Neural cell (in vitro differentiated cells): Measurements from ENCODE around the gene RANBP3. TPM values are rescaled to one million over a fixed set of nuclear protein-coding genes. Genes with fewer than 3 reads are reported as not detected.

ENCODE experiments used
- H2AFZ ChIP-seq: fragments of 200-600, 300-800 bp; sonication (generic), shearing (Covaris generic); 2 replicates; pipeline ENCODE4 v1.6.0; 2014; ENCODE audit warnings: low read depth, mild to moderate bottlenecking, antibody characterized with exemption, low read length, moderate library complexity
- H3F3A ChIP-seq: fragments of 200-600 bp; shearing (Covaris generic); 2 replicates; pipeline ENCODE4 v1.6.1; 2016; ENCODE audit warnings: mild to moderate bottlenecking, moderate library complexity, mixed read lengths, antibody characterized with exemption, low read length; ENCODE audit not compliant: insufficient read depth, poor library complexity, severe bottlenecking
- H3K27ac ChIP-seq: fragments of 200-600, 300-800 bp; sonication (generic), shearing (Covaris generic); 2 replicates; pipeline ENCODE4 v1.5.1; 2014; ENCODE audit warnings: mild to moderate bottlenecking, low read length, moderate library complexity
- H3K27me3 ChIP-seq: fragments of 300-800, 200-600 bp; sonication (generic), shearing (Covaris generic); 2 replicates; pipeline ENCODE4 v1.6.0; 2014; ENCODE audit warnings: mild to moderate bottlenecking, low read depth, low read length, moderate library complexity; ENCODE audit not compliant: insufficient read depth
- H3K36me3 ChIP-seq: fragments of 300-800, 200-600 bp; sonication (generic), shearing (Covaris generic); 2 replicates; pipeline ENCODE4 v1.5.1; 2014; ENCODE audit warnings: mild to moderate bottlenecking, antibody characterized with exemption, low read length, moderate library complexity; ENCODE audit not compliant: insufficient read depth
- H3K4me2 ChIP-seq: fragments of 300-800, 200-600 bp; sonication (generic), shearing (Covaris generic); 2 replicates; pipeline ENCODE4 v1.6.0; 2014; ENCODE audit warnings: mild to moderate bottlenecking, low read length
- H3K4me3 ChIP-seq: fragments of 300-800, 200-600 bp; sonication (generic), shearing (Covaris generic); 2 replicates; pipeline ENCODE4 v1.5.1; 2014; ENCODE audit warnings: mild to moderate bottlenecking, low read length, moderate library complexity
- H3K79me2 ChIP-seq: fragments of 200-600 bp; shearing (Covaris generic); replicated peaks from 2 replicates; pipeline ENCODE4 v1.6.0; 2014; ENCODE audit warnings: mild to moderate bottlenecking, low read length, moderate library complexity; ENCODE audit not compliant: insufficient read depth
- H3K9ac ChIP-seq: fragments of 300-800, 200-600 bp; sonication (generic), shearing (Covaris generic); 2 replicates; pipeline ENCODE4 v1.6.1; 2016; ENCODE audit warnings: mild to moderate bottlenecking, low read length, mixed read lengths
- H3K9me2 ChIP-seq: fragments of 200-600 bp; shearing (Covaris generic); 2 replicates; pipeline ENCODE4 v1.6.1; 2016; ENCODE audit warnings: mild to moderate bottlenecking, low read length, mixed read lengths; ENCODE audit not compliant: insufficient read depth
- H3K9me3 ChIP-seq: fragments of 200-600, 300-800 bp; sonication (generic), shearing (Covaris generic); 2 replicates; pipeline ENCODE4 v1.6.1; 2016; ENCODE audit warnings: mild to moderate bottlenecking, mixed run types, low read length, moderate library complexity, mixed read lengths
- H4K20me1 ChIP-seq: fragments of 200-600 bp; shearing (Covaris generic); 2 replicates; pipeline ENCODE4 v1.6.1; 2016; ENCODE audit warnings: mild to moderate bottlenecking, mixed run types; ENCODE audit not compliant: insufficient read depth
- EP300 ChIP-seq: fragments of 450-650 bp; conservative IDR thresholded peaks from 2 replicates; pipeline ENCODE4 v1.6.1; 2014; ENCODE audit warnings: antibody characterized with exemption, mild to moderate bottlenecking, moderate library complexity; ENCODE audit not compliant: poor library complexity, severe bottlenecking
- EZH2 ChIP-seq: fragments of 200-600, 300-800 bp; shearing (Covaris generic), sonication (generic); IDR thresholded peaks from 2 replicates; pipeline ENCODE4 v1.6.1; 2014; ENCODE audit warnings: antibody characterized with exemption, low read length, borderline replicate concordance, mild to moderate bottlenecking; ENCODE audit not compliant: insufficient read depth, poor library complexity, severe bottlenecking
- MXI1 ChIP-seq: fragments of 450-650 bp; conservative IDR thresholded peaks from 2 replicates; pipeline ENCODE4 v1.6.1; 2014; ENCODE audit warnings: antibody characterized with exemption, mild to moderate bottlenecking; ENCODE audit not compliant: poor library complexity, severe bottlenecking
- POLR2AphosphoS5 ChIP-seq: IDR thresholded peaks from 2 replicates; pipeline ENCODE4 v1.6.1; 2012
- RAD21 ChIP-seq: fragments of 450-650 bp; conservative IDR thresholded peaks from 2 replicates; pipeline ENCODE4 v1.6.1; 2014; ENCODE audit warnings: antibody characterized with exemption, mild to moderate bottlenecking, moderate library complexity
- SMC3 ChIP-seq: fragments of 450-650 bp; conservative IDR thresholded peaks from 2 replicates; pipeline ENCODE4 v1.6.1; 2014; ENCODE audit warnings: antibody characterized with exemption, mild to moderate bottlenecking, moderate library complexity; ENCODE audit not compliant: poor library complexity
- TAF1 ChIP-seq: IDR thresholded peaks from 2 replicates; pipeline ENCODE4 v1.6.1; 2012; ENCODE audit warnings: low read depth
- polyA plus RNA-seq: library from polyadenylated mRNA; depleted of rRNA; stranded (reverse); fragments of >200 nt; gene quantifications from 2 replicates; pipeline ENCODE4 v1.2.3, GENCODE V29; 2014
- TF ChIP-seq, protein P1 (sequence below): fragments of 450-650 bp; IDR thresholded peaks from 2 replicates; pipeline ENCODE4 v1.5.1; 2014; ENCODE audit warnings: antibody characterized with exemption, mild to moderate bottlenecking, moderate library complexity; ENCODE audit not compliant: poor library complexity, severe bottlenecking
- TF ChIP-seq, protein P2 (sequence below): IDR thresholded peaks from 2 replicates; pipeline ENCODE4 v1.6.1; 2012; ENCODE audit warnings: borderline replicate concordance

Gene RANBP3
- polyA plus RNA-seq, 1 donor from 2014 or later = 67.6 TPM

DNA sequence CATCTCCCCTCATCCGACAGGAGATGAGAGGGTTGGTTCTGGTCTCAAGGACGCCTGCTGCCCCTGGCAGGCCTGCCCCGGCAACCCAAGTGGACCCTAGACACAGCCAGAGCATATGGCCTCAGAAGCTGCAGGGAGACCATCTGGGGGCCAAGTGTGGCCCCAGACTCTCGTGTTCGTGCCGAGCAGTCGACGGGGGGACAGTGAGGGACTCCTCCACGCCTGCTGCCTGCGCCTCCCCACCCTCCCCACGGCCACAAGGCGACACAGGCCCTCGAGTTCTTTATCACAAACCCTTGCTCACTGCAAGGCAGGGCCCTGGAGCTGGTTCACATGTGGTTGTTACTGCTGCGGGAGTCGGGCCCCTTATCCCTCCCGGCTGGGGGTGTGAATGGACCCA lies 54.6 kb downstream of the RANBP3 start:
- H3K4me3 ChIP-seq = no peak overlapping the region
- H3K36me3 ChIP-seq = no peaks in the 10 kb centered on the region
- no peaks in the 10 kb centered on the region for H3K79me2 ChIP-seq
- H3K4me2 ChIP-seq = no peak overlapping the region
- TF ChIP-seq EZH2 (no peak), POLR2AphosphoS5 (no peak), TAF1 (no peak), RAD21 (no peak), MXI1 (no peak), EP300 (no peak), SMC3 (no peak)
- TF ChIP-seq, protein P1, sequence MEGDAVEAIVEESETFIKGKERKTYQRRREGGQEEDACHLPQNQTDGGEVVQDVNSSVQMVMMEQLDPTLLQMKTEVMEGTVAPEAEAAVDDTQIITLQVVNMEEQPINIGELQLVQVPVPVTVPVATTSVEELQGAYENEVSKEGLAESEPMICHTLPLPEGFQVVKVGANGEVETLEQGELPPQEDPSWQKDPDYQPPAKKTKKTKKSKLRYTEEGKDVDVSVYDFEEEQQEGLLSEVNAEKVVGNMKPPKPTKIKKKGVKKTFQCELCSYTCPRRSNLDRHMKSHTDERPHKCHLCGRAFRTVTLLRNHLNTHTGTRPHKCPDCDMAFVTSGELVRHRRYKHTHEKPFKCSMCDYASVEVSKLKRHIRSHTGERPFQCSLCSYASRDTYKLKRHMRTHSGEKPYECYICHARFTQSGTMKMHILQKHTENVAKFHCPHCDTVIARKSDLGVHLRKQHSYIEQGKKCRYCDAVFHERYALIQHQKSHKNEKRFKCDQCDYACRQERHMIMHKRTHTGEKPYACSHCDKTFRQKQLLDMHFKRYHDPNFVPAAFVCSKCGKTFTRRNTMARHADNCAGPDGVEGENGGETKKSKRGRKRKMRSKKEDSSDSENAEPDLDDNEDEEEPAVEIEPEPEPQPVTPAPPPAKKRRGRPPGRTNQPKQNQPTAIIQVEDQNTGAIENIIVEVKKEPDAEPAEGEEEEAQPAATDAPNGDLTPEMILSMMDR = no peak
- TF ChIP-seq, protein P2, sequence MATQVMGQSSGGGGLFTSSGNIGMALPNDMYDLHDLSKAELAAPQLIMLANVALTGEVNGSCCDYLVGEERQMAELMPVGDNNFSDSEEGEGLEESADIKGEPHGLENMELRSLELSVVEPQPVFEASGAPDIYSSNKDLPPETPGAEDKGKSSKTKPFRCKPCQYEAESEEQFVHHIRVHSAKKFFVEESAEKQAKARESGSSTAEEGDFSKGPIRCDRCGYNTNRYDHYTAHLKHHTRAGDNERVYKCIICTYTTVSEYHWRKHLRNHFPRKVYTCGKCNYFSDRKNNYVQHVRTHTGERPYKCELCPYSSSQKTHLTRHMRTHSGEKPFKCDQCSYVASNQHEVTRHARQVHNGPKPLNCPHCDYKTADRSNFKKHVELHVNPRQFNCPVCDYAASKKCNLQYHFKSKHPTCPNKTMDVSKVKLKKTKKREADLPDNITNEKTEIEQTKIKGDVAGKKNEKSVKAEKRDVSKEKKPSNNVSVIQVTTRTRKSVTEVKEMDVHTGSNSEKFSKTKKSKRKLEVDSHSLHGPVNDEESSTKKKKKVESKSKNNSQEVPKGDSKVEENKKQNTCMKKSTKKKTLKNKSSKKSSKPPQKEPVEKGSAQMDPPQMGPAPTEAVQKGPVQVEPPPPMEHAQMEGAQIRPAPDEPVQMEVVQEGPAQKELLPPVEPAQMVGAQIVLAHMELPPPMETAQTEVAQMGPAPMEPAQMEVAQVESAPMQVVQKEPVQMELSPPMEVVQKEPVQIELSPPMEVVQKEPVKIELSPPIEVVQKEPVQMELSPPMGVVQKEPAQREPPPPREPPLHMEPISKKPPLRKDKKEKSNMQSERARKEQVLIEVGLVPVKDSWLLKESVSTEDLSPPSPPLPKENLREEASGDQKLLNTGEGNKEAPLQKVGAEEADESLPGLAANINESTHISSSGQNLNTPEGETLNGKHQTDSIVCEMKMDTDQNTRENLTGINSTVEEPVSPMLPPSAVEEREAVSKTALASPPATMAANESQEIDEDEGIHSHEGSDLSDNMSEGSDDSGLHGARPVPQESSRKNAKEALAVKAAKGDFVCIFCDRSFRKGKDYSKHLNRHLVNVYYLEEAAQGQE = no peak
- no peaks in the 10 kb centered on the region for H3K9me2 ChIP-seq
- no peaks in the 10 kb centered on the region for H3F3A ChIP-seq
- H3K9ac ChIP-seq = no peak overlapping the region
- H3K27me3 ChIP-seq = no peaks in the 10 kb centered on the region
- H4K20me1 ChIP-seq = no peaks in the 10 kb centered on the region
- H3K27ac ChIP-seq = no peak overlapping the region
- no peaks in the 10 kb centered on the region for H3K9me3 ChIP-seq
- no peak overlapping the region for H2AFZ ChIP-seq

GRCh38 chr19:5922161-5922545 lies 55.8 kb downstream of the RANBP3 start:
- Histone ChIP-seq H4K20me1 (no peaks in the 10 kb centered on the region), H3K9me3 (no peaks in the 10 kb centered on the region), H3K4me3 (no peak overlapping the region), H3K36me3 (no peaks in the 10 kb centered on the region), H3K9me2 (no peaks in the 10 kb centered on the region), H3K9ac (no peak overlapping the region), H3K79me2 (no peaks in the 10 kb centered on the region), H3F3A (no peaks in the 10 kb centered on the region), H3K27me3 (no peaks in the 10 kb centered on the region), H3K4me2 (no peak overlapping the region), H3K27ac (no peak overlapping the region), H2AFZ (no peak overlapping the region)
- TF ChIP-seq MXI1 = no peak
- TF ChIP-seq, protein P2 = no peak
- no peak for TF ChIP-seq SMC3
- TF ChIP-seq EZH2 = no peak
- no peak for TF ChIP-seq POLR2AphosphoS5
- TF ChIP-seq, protein P1 = no peak
- no peak for TF ChIP-seq EP300
- no peak for TF ChIP-seq TAF1
- no peak for TF ChIP-seq RAD21
